Vagina (tissue), 2 donors: ENCODE results near the gene SLC24A3. TPM values are rescaled to one million over a fixed set of nuclear protein-coding genes. Genes with fewer than 3 reads are reported as not detected.

Source experiments
- DNase-seq, 2 donors: peaks; one replicate each; pipeline ENCODE4 v3.0.0-alpha.2; 2017; ENCODE audit errors: extremely low spot score in 2 of 2
- H3K27ac ChIP-seq: fragments of 200-600 bp; sonication (generic); one replicate; pipeline ENCODE4 v1.5.1; 2019
- H3K27me3 ChIP-seq: fragments of 200-600 bp; sonication (generic); one replicate; pipeline ENCODE4 v1.5.1; 2019
- H3K36me3 ChIP-seq, 2 donors: fragments of 200-600 bp; sonication (generic); one replicate each; pipeline ENCODE4 v1.5.1; 2017 to 2019
- H3K4me1 ChIP-seq: fragments of 200-600 bp; sonication (generic); one replicate; pipeline ENCODE4 v1.5.1; 2019
- H3K4me3 ChIP-seq, 2 donors: fragments of 200-600 bp; sonication (generic); 1 replicate in 1 of 2; 2 replicates in 1 of 2; pipeline ENCODE4 v1.5.1; 2016 to 2019
- H3K9me3 ChIP-seq: fragments of 200-600 bp; sonication (generic); one replicate; pipeline ENCODE4 v1.5.1; 2019
- POLR2A ChIP-seq, 2 donors: fragments of 450-650 bp; IDR thresholded peaks; one replicate each; pipeline ENCODE4 v1.6.1; 2017; ENCODE audit warnings: antibody characterized with exemption in 2 of 2, mild to moderate bottlenecking in 2 of 2, moderate library complexity in 2 of 2
- POLR2AphosphoS5 ChIP-seq, 2 donors: sonication (generic); formaldehyde crosslinking; IDR thresholded peaks; one replicate each; pipeline ENCODE4 v1.9.0; 2017; ENCODE audit warnings: antibody characterized with exemption in 2 of 2, mild to moderate bottlenecking in 2 of 2, low read depth in 1 of 2; ENCODE audit not compliant: insufficient read depth in 1 of 2
- intact Hi-C: fragments of 100-400 bp; cut with DNase I; formaldehyde crosslinking; loops from one replicate; pipeline ENCODE4 v1.15.1; 2023
- total RNA-seq: library from RNA; depleted of rRNA; stranded (reverse); fragments of >200 nt; gene quantifications from one replicate; pipeline ENCODE4 v1.2.3, GENCODE V29; 2016
- TF ChIP-seq, protein P1 (sequence below), 3 experiments: fragments of 450-650 bp in 2 of 3; fragments of 200-600 bp in 1 of 3; sonication (generic) in 1 of 3; IDR thresholded peaks; one replicate each; pipeline ENCODE4 v1.5.1; 2017 to 2019; ENCODE audit warnings: antibody characterized with exemption in 3 of 3, mild to moderate bottlenecking in 2 of 3, moderate library complexity in 2 of 3

The SLC24A3 gene
- total RNA-seq, 1 donor from 2014 or later, result 12.3 TPM

DNA sequence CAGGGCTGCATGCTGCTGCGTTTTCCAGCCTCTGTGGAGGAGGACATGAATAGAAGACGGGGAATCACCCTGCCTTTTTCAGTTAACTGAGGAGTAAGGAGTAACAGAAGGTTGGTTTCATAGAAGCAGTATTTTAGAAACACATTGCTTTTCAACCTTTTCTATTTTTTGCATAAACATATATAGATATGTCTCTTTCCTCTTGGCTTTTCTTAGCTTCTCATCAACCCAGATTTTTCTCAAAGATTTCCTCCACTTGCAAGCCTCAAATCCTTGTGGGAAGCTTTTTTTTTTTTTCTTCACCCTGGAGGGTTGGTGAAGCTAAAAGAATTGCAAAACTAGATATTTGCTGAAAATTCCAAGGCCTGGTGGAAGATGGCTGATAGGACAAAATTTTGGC lies 6.0 kb downstream of the SLC24A3 start:
- Histone ChIP-seq H3K27ac (no peak overlapping the region), H3K36me3 (no peaks in the 10 kb centered on the region), H3K27me3 (no peaks in the 10 kb centered on the region), H3K4me3 (no peak overlapping the region), H3K4me1 (peaks cover 15% of the 10 kb centered on the region), H3K9me3 (no peaks in the 10 kb centered on the region)
- TF ChIP-seq POLR2A (IDR thresholded peaks at IDR 0.05), result no peak
- TF ChIP-seq, protein P1, sequence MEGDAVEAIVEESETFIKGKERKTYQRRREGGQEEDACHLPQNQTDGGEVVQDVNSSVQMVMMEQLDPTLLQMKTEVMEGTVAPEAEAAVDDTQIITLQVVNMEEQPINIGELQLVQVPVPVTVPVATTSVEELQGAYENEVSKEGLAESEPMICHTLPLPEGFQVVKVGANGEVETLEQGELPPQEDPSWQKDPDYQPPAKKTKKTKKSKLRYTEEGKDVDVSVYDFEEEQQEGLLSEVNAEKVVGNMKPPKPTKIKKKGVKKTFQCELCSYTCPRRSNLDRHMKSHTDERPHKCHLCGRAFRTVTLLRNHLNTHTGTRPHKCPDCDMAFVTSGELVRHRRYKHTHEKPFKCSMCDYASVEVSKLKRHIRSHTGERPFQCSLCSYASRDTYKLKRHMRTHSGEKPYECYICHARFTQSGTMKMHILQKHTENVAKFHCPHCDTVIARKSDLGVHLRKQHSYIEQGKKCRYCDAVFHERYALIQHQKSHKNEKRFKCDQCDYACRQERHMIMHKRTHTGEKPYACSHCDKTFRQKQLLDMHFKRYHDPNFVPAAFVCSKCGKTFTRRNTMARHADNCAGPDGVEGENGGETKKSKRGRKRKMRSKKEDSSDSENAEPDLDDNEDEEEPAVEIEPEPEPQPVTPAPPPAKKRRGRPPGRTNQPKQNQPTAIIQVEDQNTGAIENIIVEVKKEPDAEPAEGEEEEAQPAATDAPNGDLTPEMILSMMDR (IDR thresholded peaks at IDR 0.05), result no peak
- no peak for TF ChIP-seq POLR2AphosphoS5 (IDR thresholded peaks at IDR 0.05; ENCODE audit: insufficient read depth in 1 of 2, low read depth in 1 of 2)
- intact Hi-C loops, result no loop called here
- no peak for DNase-seq

DNA sequence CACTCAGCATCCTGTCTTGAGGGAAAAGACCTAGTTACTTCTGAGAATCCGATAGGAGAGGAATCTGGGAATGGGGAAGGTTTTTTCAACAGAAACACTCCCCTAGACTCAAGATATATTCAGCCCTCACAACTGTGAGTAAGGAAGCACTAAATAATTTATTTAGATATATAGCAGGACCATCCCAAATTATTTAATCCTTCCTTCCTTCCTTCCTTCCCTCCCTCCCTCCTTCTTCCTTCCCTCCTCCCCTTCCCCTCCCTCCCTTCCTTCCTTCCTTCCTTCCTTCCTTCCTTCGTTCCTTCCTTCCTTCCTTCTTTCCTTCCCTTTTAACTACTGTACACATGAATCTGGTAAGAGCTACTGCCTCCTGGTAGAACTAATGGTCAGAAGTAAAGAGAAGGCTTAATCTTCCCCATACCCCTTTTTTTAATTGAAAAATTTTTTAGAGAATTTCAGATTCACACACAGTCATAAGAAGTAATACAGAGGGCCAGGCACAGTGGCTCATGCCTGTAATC lies 10.1 kb downstream of the SLC24A3 start:
- H3K27ac ChIP-seq, result no peak overlapping the region
- intact Hi-C loops, result no loop called here

DNA sequence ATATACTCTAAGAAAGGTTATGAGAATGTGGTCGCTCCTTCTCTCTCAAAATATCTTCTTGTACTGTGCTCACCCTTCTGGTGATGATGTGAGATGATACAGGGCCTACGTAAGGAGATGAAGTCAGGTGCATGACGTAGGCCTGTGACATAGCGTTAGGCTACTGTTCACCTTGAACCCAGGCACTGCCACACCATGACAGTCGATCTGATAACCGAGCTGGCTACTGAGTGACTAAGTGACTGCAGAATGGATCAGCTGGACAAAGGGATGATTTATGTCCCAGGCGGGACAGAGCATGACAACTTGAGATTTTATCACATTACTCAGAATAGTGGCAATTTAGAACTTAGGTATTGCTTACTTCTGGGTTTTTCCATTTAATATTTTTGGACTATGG lies 11.2 kb downstream of the SLC24A3 start:
- no peaks in the 10 kb centered on the region for H3K4me1 ChIP-seq
- no peaks in the 10 kb centered on the region for H3K36me3 ChIP-seq
- no peaks in the 10 kb centered on the region for H3K27me3 ChIP-seq
- intact Hi-C loops, result no loop called here
- no peak overlapping the region for H3K27ac ChIP-seq
- no peak overlapping the region for H3K4me3 ChIP-seq
- no peak for DNase-seq
- no peaks in the 10 kb centered on the region for H3K9me3 ChIP-seq
- TF ChIP-seq POLR2AphosphoS5 (IDR thresholded peaks at IDR 0.05; ENCODE audit: insufficient read depth in 1 of 2, low read depth in 1 of 2) (no peak), POLR2A (IDR thresholded peaks at IDR 0.05) (no peak)
- TF ChIP-seq, protein P1 (IDR thresholded peaks at IDR 0.05), result no peak

More for the DNA sequence above, 10.1 kb downstream of the SLC24A3 start:
- Histone ChIP-seq H3K27me3 (no peaks in the 10 kb centered on the region), H3K9me3 (no peaks in the 10 kb centered on the region), H3K4me3 (no peak overlapping the region), H3K36me3 (no peaks in the 10 kb centered on the region), H3K4me1 (no peaks in the 10 kb centered on the region)
- TF ChIP-seq POLR2A (IDR thresholded peaks at IDR 0.05) (no peak), POLR2AphosphoS5 (IDR thresholded peaks at IDR 0.05; ENCODE audit: insufficient read depth in 1 of 2, low read depth in 1 of 2) (no peak)
- TF ChIP-seq, protein P1 (IDR thresholded peaks at IDR 0.05), result no peak
- no peak for DNase-seq

DNA sequence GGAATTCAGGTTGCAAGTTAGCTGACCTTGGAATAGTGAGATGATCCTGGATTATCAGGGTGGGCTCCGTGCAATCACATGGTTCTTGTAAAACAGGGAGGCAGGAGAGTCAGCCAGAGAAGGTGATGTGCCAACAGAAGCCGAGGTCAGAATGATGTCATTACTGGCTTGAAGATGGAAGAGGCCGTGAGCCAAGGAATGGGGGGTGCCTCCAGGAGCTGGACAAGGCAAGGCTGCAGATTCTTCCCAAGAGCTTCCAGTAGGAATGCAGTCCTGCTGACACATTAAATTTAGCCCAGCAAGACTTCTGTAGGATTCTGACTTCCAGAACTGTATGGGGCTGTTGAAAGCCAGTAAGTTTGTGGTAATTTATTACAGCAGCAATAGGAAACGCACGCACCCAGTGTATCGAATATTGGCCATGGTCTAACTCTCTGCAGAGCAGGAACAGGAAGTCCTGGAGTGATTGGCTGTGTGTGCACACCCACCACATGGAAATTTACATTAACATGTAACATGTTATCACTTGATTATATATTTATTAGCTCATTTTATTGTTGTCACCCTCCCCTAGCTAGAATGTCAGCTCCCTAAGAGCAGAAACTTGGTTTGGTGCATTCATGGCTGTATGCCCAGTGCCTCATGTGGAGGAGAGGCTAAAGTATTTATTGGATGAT lies 19.1 kb downstream of the SLC24A3 start:
- no peaks in the 10 kb centered on the region for H3K36me3 ChIP-seq
- DNase-seq, result no peak
- TF ChIP-seq, protein P1 (IDR thresholded peaks at IDR 0.05), result no peak
- TF ChIP-seq POLR2AphosphoS5 (IDR thresholded peaks at IDR 0.05; ENCODE audit: insufficient read depth in 1 of 2, low read depth in 1 of 2) (no peak), POLR2A (IDR thresholded peaks at IDR 0.05) (no peak)
- H3K4me1 ChIP-seq, result peaks cover 13% of the 10 kb centered on the region
- no peaks in the 10 kb centered on the region for H3K27me3 ChIP-seq
- intact Hi-C loops, result no loop called here
- H3K4me3 ChIP-seq, result no peak overlapping the region
- H3K27ac ChIP-seq, result no peak overlapping the region
- no peaks in the 10 kb centered on the region for H3K9me3 ChIP-seq
